ENCODE results near the gene HPN.
"Not testable (repeated sequence)": the region's sequence is repeated elsewhere in the genome, so short reads cannot be mapped to it uniquely, and the experiment has no call there.

Gene HPN

GRCh38 chr19:35028600-35028885 lies 13.0 kb upstream of the HPN start:
- not testable (repeated sequence) for DNase-seq

DNA sequence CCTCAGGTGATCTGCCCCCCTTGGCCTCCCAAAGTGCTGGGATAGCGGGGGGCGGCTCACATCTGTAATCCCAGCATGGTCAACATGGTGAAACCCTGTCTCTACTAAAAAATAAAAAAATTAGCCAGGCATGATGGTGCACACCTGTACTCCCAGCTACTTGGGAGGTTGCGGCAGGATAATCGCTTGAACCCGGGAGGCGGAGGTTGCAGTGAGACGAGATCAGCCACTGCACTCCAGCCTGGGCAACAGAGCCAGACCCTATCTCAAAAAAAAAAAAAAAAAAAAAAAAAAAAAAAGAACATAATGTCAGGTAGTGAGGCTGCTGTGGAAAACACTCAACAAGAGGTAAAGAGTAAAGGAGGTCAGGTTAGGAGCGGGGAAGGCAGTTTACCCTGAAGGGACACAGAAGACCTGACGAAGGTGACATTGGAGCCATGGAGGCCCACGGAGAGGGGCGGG lies 12.2 kb upstream of the HPN start:
- not testable (repeated sequence) for DNase-seq

GRCh38 chr19:35029737-35030256 lies 11.7 kb upstream of the HPN start:
- DNase-seq: no peak

DNA sequence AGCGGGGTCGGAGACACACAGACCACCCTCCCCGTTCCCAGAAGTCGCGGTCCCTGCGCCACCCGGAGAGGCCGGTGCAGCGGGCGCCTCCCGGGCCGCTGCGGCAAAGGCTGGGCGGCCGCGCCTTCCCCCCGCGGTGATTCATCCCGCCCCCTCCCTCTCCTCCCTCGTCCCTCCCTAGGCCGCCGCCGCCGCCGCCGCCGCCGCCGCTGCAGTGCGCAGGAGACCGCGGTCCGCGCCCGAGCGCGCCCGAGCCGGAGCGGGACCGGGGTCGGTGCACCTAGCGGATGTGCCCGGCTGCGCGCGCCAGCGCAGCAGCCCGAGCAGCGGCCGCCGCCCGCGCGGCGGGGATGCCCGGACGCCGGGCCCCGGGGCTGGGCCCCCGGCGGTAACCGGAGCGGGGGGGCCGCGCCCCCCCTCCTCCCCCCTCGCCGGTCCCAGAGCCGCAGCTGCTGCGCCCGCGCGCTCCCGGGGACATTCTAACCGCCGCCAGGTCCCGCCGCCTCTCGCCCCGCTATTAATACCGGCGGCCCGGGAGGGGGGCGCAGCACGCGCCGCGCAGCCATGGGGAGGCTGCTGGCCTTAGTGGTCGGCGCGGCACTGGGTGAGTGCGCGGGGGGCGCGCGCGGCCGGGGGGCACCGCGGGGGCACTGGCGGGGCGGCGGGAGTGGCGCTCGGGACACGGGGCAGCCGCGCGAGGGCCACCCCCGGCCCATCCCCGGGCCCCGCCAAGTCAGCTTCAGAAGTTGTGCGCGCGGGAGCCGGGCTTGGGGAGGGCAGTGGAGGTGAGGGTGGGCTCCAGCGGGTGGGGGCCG lies 11.1 kb upstream of the HPN start, which contains the start of gene SCN1B:
SCN1B (plus strand) TSS at position 214 of the 815 bp plus-strand sequence; CDS start at position 565, 351 bp downstream.
- DNase-seq: peak; percentile 64 to 72

- DNase-seq: no peak
These were observed 10.2 kb upstream of the HPN start for GRCh38 chr19:35031072-35031881.

DNA sequence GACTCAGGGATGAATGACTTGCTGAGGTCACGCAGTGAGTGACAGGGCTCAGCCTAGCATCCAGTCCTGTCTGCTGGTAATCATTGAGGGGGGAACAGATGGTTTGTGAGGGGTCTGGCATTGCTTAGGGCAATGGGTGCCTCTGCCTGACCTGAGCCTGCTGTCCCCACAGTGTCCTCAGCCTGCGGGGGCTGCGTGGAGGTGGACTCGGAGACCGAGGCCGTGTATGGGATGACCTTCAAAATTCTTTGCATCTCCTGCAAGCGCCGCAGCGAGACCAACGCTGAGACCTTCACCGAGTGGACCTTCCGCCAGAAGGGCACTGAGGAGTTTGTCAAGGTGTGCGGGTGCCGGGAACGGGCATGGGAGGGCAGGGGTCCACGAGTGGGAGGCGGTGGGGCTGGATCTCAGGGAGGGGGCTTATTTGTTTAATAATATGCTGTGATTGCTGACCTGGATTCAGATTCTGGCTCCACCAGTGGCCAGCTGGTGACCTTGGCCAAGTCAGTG lies 9.1 kb upstream of the HPN start:
- no peak for DNase-seq

- DNase-seq: no peak
These were observed 8.2 kb upstream of the HPN start for GRCh38 chr19:35033067-35034004.

- no peak for DNase-seq
These were observed 7.5 kb upstream of the HPN start for GRCh38 chr19:35034005-35034502.

- no peak for DNase-seq
These were observed 6.7 kb upstream of the HPN start for GRCh38 chr19:35034588-35035382.

GRCh38 chr19:35037716-35038622 lies 3.6 kb upstream of the HPN start:
- no peak for DNase-seq

- no peak for DNase-seq
These were observed 2.7 kb upstream of the HPN start for GRCh38 chr19:35038623-35039512.

DNA sequence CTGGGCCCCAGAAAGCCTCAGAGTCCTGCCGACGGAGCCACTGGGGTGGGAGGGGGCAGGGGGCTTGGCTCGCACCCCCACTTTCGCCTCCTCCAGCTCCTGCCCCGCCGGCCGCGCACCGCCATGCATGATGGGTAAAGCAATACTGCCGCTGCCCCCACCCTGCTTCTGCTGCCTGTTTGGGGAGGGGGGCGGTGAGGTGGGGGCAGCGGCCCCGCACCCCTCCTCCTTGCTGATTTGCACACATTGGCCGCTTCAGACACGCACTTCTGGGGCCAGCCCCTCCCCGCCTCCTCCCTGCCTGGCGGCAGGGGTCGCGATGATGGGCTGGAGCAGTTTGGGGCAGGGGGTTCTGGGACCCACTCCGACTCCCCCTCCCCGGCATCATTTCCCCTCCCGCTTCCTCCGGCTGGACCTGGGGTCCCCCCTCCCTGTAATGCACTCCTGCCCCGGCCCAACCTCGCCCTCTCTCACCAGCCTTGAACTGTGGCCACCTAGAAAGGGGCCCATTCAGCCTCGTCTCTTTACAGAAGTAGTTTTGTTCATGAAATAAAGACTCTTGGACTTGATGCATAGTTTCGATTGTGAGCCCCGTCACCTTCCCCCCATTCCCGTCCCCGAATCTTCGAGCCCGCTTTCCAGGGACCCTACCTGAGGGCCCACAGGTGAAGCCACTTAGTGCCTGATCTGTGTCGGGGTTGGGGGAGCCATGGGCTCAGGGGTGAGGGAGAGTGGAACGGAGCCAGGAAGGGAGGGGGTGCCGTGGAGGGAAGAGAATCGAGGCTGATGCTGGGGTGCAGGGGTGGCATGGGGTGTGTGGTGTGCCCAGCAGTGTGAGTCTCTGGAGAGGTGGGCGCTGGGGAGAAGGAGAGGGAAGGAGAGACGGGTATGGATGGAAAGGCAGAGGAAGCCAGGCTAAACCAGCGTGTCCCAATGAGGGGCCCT lies 1.4 kb upstream of the HPN start:
- no peak for DNase-seq

DNA sequence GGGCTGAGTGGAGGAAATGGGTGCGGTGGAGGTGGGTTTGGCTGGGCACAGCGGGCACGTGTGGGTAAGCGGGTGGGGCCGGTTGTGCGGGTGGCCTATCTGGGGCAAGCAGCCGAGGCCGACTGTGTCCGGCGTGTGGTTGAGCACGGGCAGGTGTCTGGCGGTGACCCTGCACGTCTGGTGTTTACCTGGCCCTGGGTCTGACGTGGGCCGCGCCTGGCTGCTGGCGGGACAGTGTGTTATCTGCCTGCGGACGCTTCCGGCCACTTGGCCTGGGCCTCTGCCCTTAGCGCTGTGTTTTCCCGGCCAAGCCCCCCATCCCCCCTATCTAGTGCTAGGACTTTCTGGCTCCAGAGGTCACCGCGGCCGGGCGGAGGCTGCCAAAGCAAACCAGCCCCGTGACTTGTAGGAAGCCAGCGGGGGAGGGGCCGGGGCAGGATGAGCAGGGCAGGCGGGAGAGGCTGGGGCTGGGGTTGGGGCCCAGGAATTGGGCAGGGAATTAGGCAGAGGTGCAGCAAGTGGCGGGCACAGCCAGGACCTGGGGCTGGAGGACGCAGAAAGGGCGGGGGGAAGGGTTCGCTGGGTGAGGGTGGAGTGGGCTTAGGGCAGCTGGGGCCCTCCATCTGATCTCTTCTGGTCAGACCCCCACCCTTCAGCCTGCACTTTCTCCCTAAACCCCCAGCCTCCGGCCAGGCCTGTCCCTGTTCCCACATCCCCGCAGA lies 534 bp upstream of the HPN start:
- peak in 1 of 2 donors; percentile 40 for DNase-seq

GRCh38 chr19:35042056-35042730 lies 672 bp downstream of the HPN start:
- DNase-seq: no peak

DNA sequence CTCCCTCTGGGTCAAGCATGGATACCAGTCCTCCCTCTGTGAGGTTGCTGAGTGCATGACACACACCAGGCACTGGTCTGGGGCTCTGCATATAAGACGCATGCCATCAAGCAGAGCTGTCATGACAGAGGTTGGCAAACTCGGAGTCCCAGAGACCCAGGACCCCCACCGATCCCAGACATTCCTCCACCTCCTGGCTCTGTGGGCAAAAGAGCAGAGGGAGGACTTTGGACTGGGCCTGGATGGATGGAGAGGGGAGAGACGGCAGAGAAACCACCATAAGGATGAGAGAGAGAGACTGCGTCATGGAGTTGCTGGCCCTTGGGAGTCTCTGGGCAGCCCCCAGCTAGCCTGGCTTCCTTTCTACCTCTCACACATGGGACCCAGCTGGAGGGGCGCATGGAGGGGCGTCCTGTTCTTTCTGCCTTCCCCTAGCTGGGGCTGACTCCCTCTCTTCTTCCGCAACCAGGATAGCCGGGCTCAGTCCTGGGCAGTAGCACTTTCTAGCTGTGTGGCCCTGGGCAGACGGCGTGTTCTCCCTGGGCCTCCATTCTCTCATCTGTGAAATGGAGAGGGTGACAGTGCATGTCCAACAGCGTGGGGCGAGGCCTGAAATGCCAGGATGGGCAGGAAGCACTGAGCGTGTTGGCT lies 1.6 kb downstream of the HPN start:
- no peak for DNase-seq

- DNase-seq: no peak
These were observed 2.4 kb downstream of the HPN start for GRCh38 chr19:35043906-35044305.
